Adrenal gland (tissue), 12 donors: ENCODE results near the gene LPXN. TPM values are rescaled to one million over a fixed set of nuclear protein-coding genes. Genes with fewer than 3 reads are reported as not detected.

Experiments
- DNase-seq, 7 donors: peaks; one replicate each; pipeline ENCODE4 v3.0.0-alpha.2; 2019 to 2020
- H3K27ac ChIP-seq, 5 donors: fragments of 200-600 bp; sonication (generic) in 4 of 5; 1 replicate in 3 of 5; 2 replicates in 2 of 5; pipeline versions ENCODE4 v1.5.1 to v1.8.0; 2016 to 2020; ENCODE audit warnings: mild to moderate bottlenecking in 1 of 5
- H3K27me3 ChIP-seq: fragments of 200-600 bp; 2 replicates; pipeline ENCODE4 v1.8.0; 2021
- H3K36me3 ChIP-seq, 2 donors: fragments of 200-600 bp; replicated peaks in 1 of 2; 1 replicate in 1 of 2; 2 replicates in 1 of 2; pipeline versions ENCODE4 v1.5.1 to v1.8.0; 2018 to 2022
- H3K4me1 ChIP-seq, 2 donors: fragments of 200-600 bp; replicated peaks in 1 of 2; 1 replicate in 1 of 2; 2 replicates in 1 of 2; pipeline versions ENCODE4 v1.5.1 to v1.8.0; 2018 to 2021
- H3K4me3 ChIP-seq, 4 donors: fragments of 200-600 bp; sonication (generic) in 3 of 4; one replicate each; pipeline ENCODE4 v1.5.1; 2016 to 2018
- H3K9me3 ChIP-seq, 3 donors: fragments of 200-600 bp; sonication (generic) in 1 of 3; replicated peaks in 1 of 3; 1 replicate in 2 of 3; 2 replicates in 1 of 3; pipeline versions ENCODE4 v1.5.1 to v1.8.0; 2016 to 2021
- POLR2A ChIP-seq, 2 donors: fragments of 450-650 bp; IDR thresholded peaks; one replicate each; pipeline ENCODE4 v1.6.1; 2017; ENCODE audit warnings: antibody characterized with exemption in 2 of 2, mild to moderate bottlenecking in 2 of 2, moderate library complexity in 1 of 2
- WGBS, 4 donors: extraction: QIAGEN DNeasy Blood & Tissue Kit in 2 of 4; methylation state at CpG; one replicate each; pipeline versions ENCODE4 v1.1.5 to v1.1.7; 2013 to 2017; 5-methylcytosine and 5-hydroxymethylcytosine counted together
- intact Hi-C, 2 donors: fragments of 100-400 bp; cut with DNase I; formaldehyde crosslinking; loops; one replicate each; pipeline versions ENCODE4 v1.14.1 to v1.15.0; 2022 to 2023
- polyA plus RNA-seq, 3 donors: library from polyadenylated mRNA; stranded (reverse); fragments of 200-250 nt in 2 of 3; fragments of 350-450 nt in 1 of 3; fragmentation: Illumina TruSeq in 1 of 3; extraction: RNeasy Lipid Tissue Mini Kit (QIAGEN cat#74804) in 1 of 3; gene quantifications; one replicate each; pipeline ENCODE4 v1.2.3, GENCODE V29; 2013 to 2014
- total RNA-seq, 9 donors: library from RNA; depleted of rRNA in 4 of 9; stranded (reverse); fragments of >200 nt in 4 of 9; fragments of 120-200 nt in 1 of 9; fragmentation: NEBNext Ultra II Directional in 1 of 9; extraction: Animal tissue kit (Norgen Biotek cat#: 25700) in 1 of 9; gene quantifications; one replicate each; pipeline versions ENCODE4 v1.1.0 to v1.2.4, GENCODE V29; 2013 to 2023
- TF ChIP-seq, protein P1 (sequence below), 6 experiments: fragments of 450-650 bp in 4 of 6; fragments of 200-600 bp in 2 of 6; sonication (generic) in 1 of 6; IDR thresholded peaks; 1 replicate in 5 of 6; 2 replicates in 1 of 6; pipeline versions ENCODE4 v1.5.1 to v1.8.0; 2016 to 2021; ENCODE audit warnings: antibody characterized with exemption in 6 of 6, mild to moderate bottlenecking in 2 of 6, moderate library complexity in 1 of 6
- donor health status: healthy with polysubstance abuse.
- donor health status: Bipolar disorder and iron deficiency.
- donor health status: DM: yes; HTN: yes; CAD: no.
- donor health status: DM: no; HTN: no; CAD: no.
- donor health status: DM: no; HTN: no; CAD: no.
- donor health status: DM: yes; HTN: yes; CAD: no.

LPXN gene
- total and polyA plus RNA-seq, 12 donors: 3.1 to 24.5 (median 10.2) TPM

GRCh38 chr11:58524232-58525036 is 51.2 kb downstream of the LPXN start:
- H3K27ac ChIP-seq: peak overlapping the region in 1 of 5 donors; percentile 3
- TF ChIP-seq POLR2A (IDR thresholded peaks at IDR 0.05): no peak
- TF ChIP-seq, protein P1, sequence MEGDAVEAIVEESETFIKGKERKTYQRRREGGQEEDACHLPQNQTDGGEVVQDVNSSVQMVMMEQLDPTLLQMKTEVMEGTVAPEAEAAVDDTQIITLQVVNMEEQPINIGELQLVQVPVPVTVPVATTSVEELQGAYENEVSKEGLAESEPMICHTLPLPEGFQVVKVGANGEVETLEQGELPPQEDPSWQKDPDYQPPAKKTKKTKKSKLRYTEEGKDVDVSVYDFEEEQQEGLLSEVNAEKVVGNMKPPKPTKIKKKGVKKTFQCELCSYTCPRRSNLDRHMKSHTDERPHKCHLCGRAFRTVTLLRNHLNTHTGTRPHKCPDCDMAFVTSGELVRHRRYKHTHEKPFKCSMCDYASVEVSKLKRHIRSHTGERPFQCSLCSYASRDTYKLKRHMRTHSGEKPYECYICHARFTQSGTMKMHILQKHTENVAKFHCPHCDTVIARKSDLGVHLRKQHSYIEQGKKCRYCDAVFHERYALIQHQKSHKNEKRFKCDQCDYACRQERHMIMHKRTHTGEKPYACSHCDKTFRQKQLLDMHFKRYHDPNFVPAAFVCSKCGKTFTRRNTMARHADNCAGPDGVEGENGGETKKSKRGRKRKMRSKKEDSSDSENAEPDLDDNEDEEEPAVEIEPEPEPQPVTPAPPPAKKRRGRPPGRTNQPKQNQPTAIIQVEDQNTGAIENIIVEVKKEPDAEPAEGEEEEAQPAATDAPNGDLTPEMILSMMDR (IDR thresholded peaks at IDR 0.05): peak; percentile 46 to 69 (median 66)
- intact Hi-C loops: no loop called here
- peak; percentile 50 to 81 (median 65) for DNase-seq
- no peaks in the 10 kb centered on the region for H3K27me3 ChIP-seq
- H3K4me3 ChIP-seq: peak overlapping the region in 1 of 4 donors; percentile 23
- WGBS, 4 donors: 18 to 23% (median 19%) methylated on average over 7 of the region's 7 CpGs
- H3K9me3 ChIP-seq: no peaks in the 10 kb centered on the region
- H3K4me1 ChIP-seq: peaks cover 0 to 7% of the 10 kb centered on the region in 2 donors
- peaks cover 0 to 10% of the 10 kb centered on the region in 2 donors for H3K36me3 ChIP-seq

GRCh38 chr11:58513747-58514367 is 61.8 kb downstream of the LPXN start:
- intact Hi-C loops: no loop called here
- H3K9me3 ChIP-seq: no peaks in the 10 kb centered on the region
- H3K36me3 ChIP-seq: no peaks in the 10 kb centered on the region
- no peak overlapping the region for H3K27ac ChIP-seq
- DNase-seq: peak in 6 of 7 donors; percentile 16 to 56 (median 32)
- no peak overlapping the region for H3K4me3 ChIP-seq
- WGBS, 4 donors: 26 to 28% (median 27%) methylated on average over 5 of the region's 5 CpGs
- H3K4me1 ChIP-seq: no peaks in the 10 kb centered on the region
- TF ChIP-seq, protein P1 (IDR thresholded peaks at IDR 0.05): peak; percentile 30 to 61 (median 60)
- no peak for TF ChIP-seq POLR2A (IDR thresholded peaks at IDR 0.05)
- H3K27me3 ChIP-seq: no peaks in the 10 kb centered on the region

- WGBS, 4 donors: 76 to 81% (median 79%) methylated on average over 3 of the region's 3 CpGs
Measured at GRCh38 chr11:58511636-58512035, 64.0 kb downstream of the LPXN start.

DNA sequence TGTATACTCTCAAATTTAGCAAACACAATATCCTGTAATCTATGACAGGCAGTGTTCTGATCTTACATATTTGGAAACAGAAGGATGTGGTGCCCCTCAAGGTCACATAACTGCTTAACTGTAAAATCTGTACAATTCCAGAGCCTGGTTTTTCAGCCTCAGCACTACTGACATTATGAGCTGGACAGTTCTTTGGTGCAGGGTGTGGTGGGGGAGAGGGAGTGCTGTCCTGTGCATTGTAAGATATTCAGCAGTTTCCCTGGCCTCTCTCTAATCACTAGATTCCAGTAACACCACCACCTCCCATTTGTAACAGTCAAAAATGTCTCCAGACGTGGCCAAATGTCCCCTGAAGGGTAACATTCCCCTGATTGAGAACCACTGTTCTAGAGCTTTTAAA is 65.9 kb downstream of the LPXN start:
- no peak overlapping the region for H3K27ac ChIP-seq
- 47 to 74% (median 54%) methylated on average over 1 of the region's 1 CpG for WGBS, 4 donors
- no peak overlapping the region for H3K4me3 ChIP-seq
- TF ChIP-seq POLR2A (IDR thresholded peaks at IDR 0.05): no peak
- TF ChIP-seq, protein P1 (IDR thresholded peaks at IDR 0.05): no peak
- intact Hi-C loops: no loop called here
- no peaks in the 10 kb centered on the region for H3K4me1 ChIP-seq
- no peak for DNase-seq
- no peaks in the 10 kb centered on the region for H3K36me3 ChIP-seq
- no peaks in the 10 kb centered on the region for H3K9me3 ChIP-seq
- H3K27me3 ChIP-seq: no peaks in the 10 kb centered on the region

More at GRCh38 chr11:58511636-58512035, 64.0 kb downstream of the LPXN start:
- H3K27ac ChIP-seq: no peak overlapping the region
- no peak for DNase-seq
- H3K9me3 ChIP-seq: no peaks in the 10 kb centered on the region
- no peak overlapping the region for H3K4me3 ChIP-seq
- no peaks in the 10 kb centered on the region for H3K36me3 ChIP-seq
- intact Hi-C loops: no loop called here
- no peaks in the 10 kb centered on the region for H3K27me3 ChIP-seq
- H3K4me1 ChIP-seq: no peaks in the 10 kb centered on the region
- no peak for TF ChIP-seq POLR2A (IDR thresholded peaks at IDR 0.05)
- TF ChIP-seq, protein P1 (IDR thresholded peaks at IDR 0.05): no peak
